Measurements from ENCODE around the gene ARRB2.

- TF ChIP-seq, protein P1, sequence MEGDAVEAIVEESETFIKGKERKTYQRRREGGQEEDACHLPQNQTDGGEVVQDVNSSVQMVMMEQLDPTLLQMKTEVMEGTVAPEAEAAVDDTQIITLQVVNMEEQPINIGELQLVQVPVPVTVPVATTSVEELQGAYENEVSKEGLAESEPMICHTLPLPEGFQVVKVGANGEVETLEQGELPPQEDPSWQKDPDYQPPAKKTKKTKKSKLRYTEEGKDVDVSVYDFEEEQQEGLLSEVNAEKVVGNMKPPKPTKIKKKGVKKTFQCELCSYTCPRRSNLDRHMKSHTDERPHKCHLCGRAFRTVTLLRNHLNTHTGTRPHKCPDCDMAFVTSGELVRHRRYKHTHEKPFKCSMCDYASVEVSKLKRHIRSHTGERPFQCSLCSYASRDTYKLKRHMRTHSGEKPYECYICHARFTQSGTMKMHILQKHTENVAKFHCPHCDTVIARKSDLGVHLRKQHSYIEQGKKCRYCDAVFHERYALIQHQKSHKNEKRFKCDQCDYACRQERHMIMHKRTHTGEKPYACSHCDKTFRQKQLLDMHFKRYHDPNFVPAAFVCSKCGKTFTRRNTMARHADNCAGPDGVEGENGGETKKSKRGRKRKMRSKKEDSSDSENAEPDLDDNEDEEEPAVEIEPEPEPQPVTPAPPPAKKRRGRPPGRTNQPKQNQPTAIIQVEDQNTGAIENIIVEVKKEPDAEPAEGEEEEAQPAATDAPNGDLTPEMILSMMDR (IDR thresholded peaks at IDR 0.05), result no peak
- TF ChIP-seq POLR2A (IDR thresholded peaks at IDR 0.05), result no peak
Measured at GRCh38 chr17:4675791-4676190, 34.6 kb upstream of the ARRB2 start.

All from suprapubic skin (tissue), 3 donors.